GM18870 (cell line): ENCODE measurements around the gene WLS.
"Not testable (repeated sequence)": the region's sequence is repeated elsewhere in the genome, so short reads cannot be mapped to it uniquely, and the experiment has no call there.

ENCODE experiments used
- ATAC-seq: cut with Tn5 transposase; IDR thresholded peaks from one replicate; pipeline ENCODE4 v1.9.1; 2021; ENCODE audit warnings: moderate library complexity; ENCODE audit not compliant: unreplicated experiment

Gene WLS

DNA sequence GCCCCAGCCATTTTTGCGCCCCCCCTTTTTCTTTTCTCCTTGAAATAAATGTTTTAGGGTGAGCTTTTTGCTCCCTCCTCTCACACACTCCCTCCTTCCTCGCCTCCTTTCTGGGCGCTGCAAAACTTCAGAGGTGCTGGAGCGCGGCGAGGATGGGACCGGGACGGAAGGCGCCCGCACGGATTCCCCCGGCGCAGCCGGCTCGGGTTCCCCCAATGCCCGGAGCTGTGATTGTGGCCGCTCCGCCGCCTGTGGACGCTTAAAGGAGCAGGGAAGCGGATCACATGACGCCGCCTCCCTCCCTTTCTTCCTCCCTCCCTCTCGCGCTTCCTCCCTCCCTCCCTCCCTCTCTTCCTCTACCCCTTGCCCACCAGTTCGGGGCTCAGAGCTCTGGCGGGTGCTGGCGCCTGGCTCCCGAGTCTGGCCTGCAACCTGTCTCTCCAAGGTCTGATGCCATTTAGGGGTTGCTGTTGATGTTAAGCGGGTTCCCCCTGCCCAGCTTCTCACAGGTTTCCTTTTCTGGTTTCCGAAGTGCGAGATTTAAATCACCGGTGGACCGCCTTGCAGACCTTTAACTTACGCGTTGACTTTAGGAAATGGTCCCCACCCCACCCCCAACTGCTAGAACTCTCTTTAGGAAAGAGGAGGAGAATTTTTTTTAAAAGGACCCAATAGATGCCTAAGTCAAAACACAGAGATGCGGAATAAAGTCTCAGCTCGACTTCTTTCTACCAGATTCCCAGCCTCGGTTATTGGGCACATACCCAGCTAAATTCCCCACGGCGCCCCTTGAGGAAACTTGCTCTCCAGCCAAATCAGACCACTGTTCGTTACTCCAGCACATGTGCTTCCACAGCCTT, at the start of gene WLS:
Gene WLS, minus strand, starts transcription at position 235 of the 860 bp plus-strand sequence. Its CDS starts 224 bp downstream, at position 11.
- ATAC-seq: no peak

DNA sequence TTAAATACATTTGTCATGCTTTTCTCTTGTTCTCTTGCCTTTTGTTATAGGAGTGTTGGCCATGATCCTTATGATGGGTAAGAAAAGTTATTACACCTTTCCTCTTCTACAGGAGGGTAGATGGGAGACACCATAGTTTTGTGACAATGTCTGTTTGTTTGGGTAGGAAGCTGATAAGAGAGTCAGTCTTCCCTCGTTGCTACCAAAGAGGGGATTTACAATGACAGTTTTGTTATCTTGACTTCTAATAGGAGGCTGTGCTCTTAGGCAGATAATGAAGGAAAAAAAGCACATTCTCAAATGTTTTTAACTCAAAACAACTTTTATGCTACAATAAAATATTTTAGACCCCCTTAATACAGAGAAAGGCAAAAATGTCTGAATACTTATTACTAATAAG, 48.0 kb upstream of the WLS start:
- no peak for ATAC-seq

- no peak for ATAC-seq
These were observed 47.5 kb upstream of the WLS start for GRCh38 chr1:68279846-68280245.

- no peak for ATAC-seq
These were observed 45.9 kb upstream of the WLS start for GRCh38 chr1:68278221-68278620.

- no peak for ATAC-seq
These were observed 44.1 kb upstream of the WLS start for GRCh38 chr1:68276448-68276847.

GRCh38 chr1:68273530-68273929, 41.2 kb upstream of the WLS start:
- ATAC-seq: no peak

- ATAC-seq: no peak
These were observed 39.3 kb upstream of the WLS start for GRCh38 chr1:68271596-68271995.

DNA sequence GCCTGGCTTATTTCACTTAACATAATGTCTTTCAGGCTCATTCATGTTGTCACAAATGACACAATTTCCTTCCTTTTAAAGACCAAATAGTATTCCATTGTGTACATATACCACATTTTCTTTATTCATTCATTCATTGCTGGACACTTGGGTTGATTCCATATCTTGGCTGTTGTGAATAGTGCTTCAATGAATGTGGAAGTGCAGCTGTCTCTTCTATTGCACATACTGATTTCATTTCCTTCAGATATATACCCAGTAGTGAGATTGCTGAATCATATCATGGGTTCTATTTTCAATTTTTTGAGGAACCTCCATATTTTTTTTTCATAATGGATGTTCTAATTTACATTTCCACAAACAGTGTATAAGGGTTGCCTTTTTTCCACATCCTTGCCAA, 38.6 kb upstream of the WLS start:
- no peak for ATAC-seq

DNA sequence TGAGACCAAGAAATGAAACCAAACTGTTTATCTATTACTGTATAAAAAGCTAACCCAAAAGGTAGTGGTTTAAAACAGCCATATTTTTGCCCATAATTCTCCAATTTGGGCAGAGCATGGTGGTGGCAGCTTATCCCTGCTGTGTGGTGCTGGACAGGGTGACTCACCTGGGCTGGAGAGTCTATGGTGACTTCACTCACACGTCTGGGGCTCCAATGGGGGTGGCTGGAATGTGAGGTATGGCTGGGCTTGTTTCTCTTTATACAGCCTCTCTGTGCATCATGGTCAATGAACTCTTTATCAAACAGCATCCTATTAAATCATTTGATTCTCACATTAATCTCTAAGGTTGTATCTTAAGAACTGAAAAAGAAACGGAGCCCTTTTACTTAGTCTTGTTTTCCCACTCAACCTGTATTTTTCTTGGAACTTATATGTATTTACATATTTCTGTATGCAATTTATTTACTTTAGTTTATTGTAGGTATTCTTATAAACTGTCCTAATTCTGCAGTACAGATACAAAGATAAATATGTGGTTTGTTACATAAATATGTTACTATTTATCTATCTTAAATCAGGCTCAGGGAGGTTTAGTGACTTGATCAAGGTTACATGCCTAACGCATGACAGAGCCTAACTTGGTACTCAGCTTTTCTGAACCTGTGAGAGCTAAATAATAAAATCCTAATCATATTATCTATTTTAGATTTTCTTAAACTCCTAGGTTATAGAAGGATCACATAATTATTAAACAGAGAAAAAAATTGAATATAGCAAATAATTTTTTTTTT, 37.5 kb upstream of the WLS start:
- no peak for ATAC-seq

DNA sequence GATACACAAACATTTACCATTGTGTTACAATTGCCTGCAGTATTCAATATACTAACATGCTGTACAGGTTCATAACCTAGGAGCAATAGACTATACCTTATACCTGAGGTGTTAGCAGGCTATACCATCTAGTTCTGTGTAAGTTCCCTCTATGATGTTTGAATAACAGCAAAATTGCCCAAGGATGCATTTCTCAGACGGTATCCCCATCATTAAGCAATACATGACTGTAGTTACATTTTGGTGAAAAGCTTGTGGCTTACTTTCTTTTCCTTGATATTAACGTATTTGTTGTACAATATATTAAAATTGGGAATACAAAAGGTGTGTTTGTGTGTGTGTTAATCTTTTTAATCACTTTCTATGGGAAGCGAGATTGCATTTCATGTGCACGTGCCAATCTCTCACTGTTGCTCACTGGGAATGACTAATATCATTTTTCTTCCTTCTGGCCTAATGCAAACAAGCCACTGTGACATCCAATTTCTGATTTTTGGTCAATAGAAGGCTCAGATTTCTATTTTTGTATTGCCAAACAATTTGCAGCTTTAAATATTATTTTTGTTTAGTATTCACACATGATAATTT, 36.7 kb upstream of the WLS start:
- ATAC-seq: no peak

GRCh38 chr1:68256824-68257223, 24.5 kb upstream of the WLS start:
- not testable (repeated sequence) for ATAC-seq

DNA sequence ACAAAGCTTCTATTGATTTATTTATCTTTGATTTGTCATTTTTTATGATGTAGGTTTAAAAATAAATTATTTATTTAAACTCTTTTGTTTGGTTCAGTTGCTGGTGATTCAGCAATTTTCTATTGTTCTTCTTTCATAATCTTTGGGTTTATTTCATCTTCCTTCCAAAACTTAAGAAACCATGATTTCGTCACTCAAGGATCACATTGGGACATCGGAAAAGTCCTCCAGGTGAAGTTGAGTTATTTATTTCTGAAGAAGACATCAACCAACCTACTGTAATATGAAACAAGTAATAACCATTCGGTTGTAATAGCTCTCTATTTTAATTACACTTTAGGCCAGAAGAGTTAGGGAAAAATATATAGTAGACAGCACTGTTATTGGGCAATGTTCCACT, 23.0 kb upstream of the WLS start:
- ATAC-seq: no peak

DNA sequence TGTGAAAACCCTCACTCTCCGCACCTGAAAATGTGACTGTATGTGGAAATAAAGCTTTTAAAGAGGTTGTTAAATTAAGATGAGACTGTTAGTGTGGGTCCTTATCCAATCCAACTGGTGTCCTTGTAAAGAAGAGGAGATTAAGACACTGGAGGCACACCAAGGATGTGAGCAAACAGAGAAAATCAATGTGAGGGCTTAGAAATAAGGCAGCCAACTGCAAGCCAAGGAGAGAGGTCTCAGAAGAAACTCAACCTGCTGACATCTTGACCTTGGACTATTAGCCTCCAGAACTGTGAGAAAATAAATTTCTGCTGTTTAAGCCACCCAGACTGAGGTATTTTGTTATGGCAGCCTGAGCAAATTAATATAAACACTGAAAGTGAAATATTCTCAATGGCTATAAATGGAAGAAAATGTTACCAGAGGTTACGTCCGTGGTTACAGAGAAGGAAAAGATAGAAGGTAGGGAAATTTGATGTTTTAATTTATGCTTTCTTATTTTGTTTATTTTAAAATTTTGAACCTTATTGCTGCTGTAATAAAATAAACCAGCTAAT, 22.4 kb upstream of the WLS start:
- ATAC-seq: no peak

DNA sequence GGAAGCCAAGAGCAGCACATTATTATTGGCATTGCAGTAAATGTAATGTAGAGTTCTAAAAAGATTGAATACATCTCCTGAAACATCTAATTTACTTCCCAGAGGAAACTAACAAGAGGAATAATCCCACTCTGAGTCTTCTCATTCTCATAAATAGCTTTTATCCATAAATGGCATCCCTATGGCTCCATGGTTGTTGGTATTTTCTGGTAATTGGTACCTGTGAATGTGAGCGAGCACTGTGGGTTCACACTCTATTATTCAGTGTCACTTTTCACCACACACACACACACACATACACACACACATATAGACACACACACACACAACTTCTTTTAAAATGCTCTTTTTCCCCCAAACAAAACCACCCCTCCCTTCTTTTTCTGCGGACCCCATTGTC, 4.7 kb upstream of the WLS start:
- ATAC-seq: no peak

GRCh38 chr1:68234094-68234493, 1.8 kb upstream of the WLS start:
- ATAC-seq: no peak

DNA sequence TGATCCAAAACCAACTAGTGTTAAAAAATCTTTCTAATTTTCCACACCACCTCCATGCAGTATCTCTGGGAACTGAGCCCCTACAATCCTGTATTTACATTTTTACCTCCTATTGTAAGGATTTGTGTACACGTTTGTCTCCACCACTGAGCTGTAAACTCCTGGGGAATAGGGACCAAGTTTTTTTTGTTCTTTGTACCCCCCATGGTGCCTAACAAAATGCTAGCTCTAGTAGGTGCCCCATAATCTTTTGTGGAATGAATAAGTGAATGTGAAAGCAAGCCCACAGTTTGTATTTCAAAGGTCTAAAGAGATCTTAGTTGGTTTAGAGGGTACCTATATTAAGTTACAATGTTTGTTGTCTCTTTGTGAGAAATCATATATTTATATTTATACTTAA, 879 bp upstream of the WLS start:
- ATAC-seq: no peak

GRCh38 chr1:68231627-68232288, 565 bp downstream of the WLS start:
- ATAC-seq: no peak

GRCh38 chr1:68230901-68231626, 1.3 kb downstream of the WLS start:
- ATAC-seq: no peak

GRCh38 chr1:68230484-68230802, 1.9 kb downstream of the WLS start:
- no peak for ATAC-seq
